Lower leg skin (tissue), 4 donors: ENCODE measurements around the gene EVI5. TPM values are rescaled to one million over a fixed set of nuclear protein-coding genes. Genes with fewer than 3 reads are reported as not detected.

Experiments
- DNase-seq, 2 donors: peaks; one replicate each; pipeline ENCODE4 v3.0.0-alpha.2; 2019; ENCODE audit warnings: low spot score in 2 of 2
- H3K4me3 ChIP-seq: fragments of 200-600 bp; sonication (generic); 2 replicates; pipeline ENCODE4 v1.5.1; 2017; ENCODE audit warnings: mild to moderate bottlenecking, low read depth; ENCODE audit not compliant: poor library complexity, severe bottlenecking
- CTCF ChIP-seq, 3 donors: fragments of 450-650 bp; IDR thresholded peaks; one replicate each; pipeline ENCODE4 v1.5.1; 2016; ENCODE audit warnings: antibody characterized with exemption in 3 of 3, mild to moderate bottlenecking in 3 of 3, moderate library complexity in 2 of 3
- POLR2A ChIP-seq, 2 donors: fragments of 450-650 bp; IDR thresholded peaks; one replicate each; pipeline ENCODE4 v1.6.1; 2016 to 2017; ENCODE audit warnings: antibody characterized with exemption in 2 of 2, mild to moderate bottlenecking in 1 of 2, moderate library complexity in 1 of 2
- WGBS, 2 donors: methylation state at CpG; one replicate each; pipeline ENCODE4 v1.1.5; 2018; 5-methylcytosine and 5-hydroxymethylcytosine counted together
- intact Hi-C: fragments of 100-400 bp; cut with DNase I; formaldehyde crosslinking; loops from one replicate; pipeline ENCODE4 v1.15.0; 2023; ENCODE audit warnings: low total_unique reads
- total RNA-seq, 4 donors: library from RNA; depleted of rRNA; stranded (reverse); fragments of >200 nt; gene quantifications; one replicate each; pipeline ENCODE4 v1.1.0, GENCODE V29; 2016

EVI5 gene
- total RNA-seq, 4 donors from 2014 or later: 14.2 to 26.3 (median 21.4) TPM

GRCh38 chr1:92516574-92516973 is 268.3 kb downstream of the EVI5 start:
- DNase-seq: no peak
- WGBS, 2 donors: 89 to 91% methylated on average over 1 of the region's 1 CpG
- TF ChIP-seq CTCF (IDR thresholded peaks at IDR 0.05) (no peak), POLR2A (IDR thresholded peaks at IDR 0.05) (no peak)
- intact Hi-C loops: no loop called here
- no peak overlapping the region for H3K4me3 ChIP-seq

- H3K4me3 ChIP-seq: no peak overlapping the region
- WGBS, 2 donors: 81 to 87% methylated on average over 3 of the region's 3 CpGs
- TF ChIP-seq POLR2A (IDR thresholded peaks at IDR 0.05): no peak
- no peak for DNase-seq
- intact Hi-C loops: no loop called here
Observed at GRCh38 chr1:92515796-92516201, 269.1 kb downstream of the EVI5 start.

- DNase-seq: no peak
- 93 to 94% methylated on average over 4 of the region's 4 CpGs for WGBS, 2 donors
- TF ChIP-seq POLR2A (IDR thresholded peaks at IDR 0.05) (no peak), CTCF (IDR thresholded peaks at IDR 0.05) (no peak)
- intact Hi-C loops: no loop called here
- H3K4me3 ChIP-seq: no peak overlapping the region
Observed at GRCh38 chr1:92511541-92511940, 273.4 kb downstream of the EVI5 start.

- TF ChIP-seq CTCF (IDR thresholded peaks at IDR 0.05): no peak
- no peak for TF ChIP-seq POLR2A (IDR thresholded peaks at IDR 0.05)
- intact Hi-C loops: no loop called here
- no peak overlapping the region for H3K4me3 ChIP-seq
- 95 to 96% methylated on average over 1 of the region's 1 CpG for WGBS, 2 donors
- DNase-seq: no peak
Observed at GRCh38 chr1:92509619-92510018, 275.3 kb downstream of the EVI5 start.

GRCh38 chr1:92505015-92505692 is 279.8 kb downstream of the EVI5 start:
- WGBS, 2 donors: 75 to 82% methylated on average over 6 of the region's 6 CpGs
- TF ChIP-seq CTCF (IDR thresholded peaks at IDR 0.05) (no peak), POLR2A (IDR thresholded peaks at IDR 0.05) (no peak)

GRCh38 chr1:92504291-92505014 is 280.5 kb downstream of the EVI5 start:
- H3K4me3 ChIP-seq: no peak overlapping the region
- intact Hi-C loops: no loop called here
- no peak for TF ChIP-seq CTCF (IDR thresholded peaks at IDR 0.05)
- no peak for TF ChIP-seq POLR2A (IDR thresholded peaks at IDR 0.05)
- no peak for DNase-seq
- 76 to 82% methylated on average over 8 of the region's 8 CpGs for WGBS, 2 donors

More at GRCh38 chr1:92505015-92505692, 279.8 kb downstream of the EVI5 start:
- no peak for DNase-seq
- intact Hi-C loops: no loop called here
- no peak overlapping the region for H3K4me3 ChIP-seq
